ENCODE data around the gene AKNA.

The AKNA gene

GRCh38 chr9:114387680-114388356 is at the start of gene AKNA:
AKNA (minus strand) TSS chr9:114387982; CDS start chr9:114381333, 6,649 bp downstream.
- no peaks in the 10 kb centered on the region for H3K9me3 ChIP-seq (ENCODE audit: control insufficient read depth in 2 of 2, low read length in 2 of 2)
- peak within 1 kb of the TSS; percentile 86 to 90 for H3K27ac ChIP-seq (ENCODE audit: low read depth in 2 of 2, low read length in 2 of 2)
- H3K36me3 ChIP-seq (ENCODE audit: control insufficient read depth in 2 of 2, insufficient read depth in 2 of 2, low read length in 2 of 2) = peaks cover 0 to 3% of the 10 kb centered on the region in 2 donors
- H3K4me3 ChIP-seq (ENCODE audit: low read length in 2 of 2) = peak within 1 kb of the TSS; percentile 65 to 86
- peaks cover 57 to 62% of the 10 kb centered on the region in 2 donors for H3K4me1 ChIP-seq (ENCODE audit: control insufficient read depth in 2 of 2, insufficient read depth in 2 of 2, low read length in 2 of 2)
- H3K27me3 ChIP-seq (ENCODE audit: control insufficient read depth in 2 of 2, insufficient read depth in 2 of 2, low read length in 2 of 2) = no peaks in the 10 kb centered on the region
- H3K9ac ChIP-seq (ENCODE audit: low read depth in 1 of 2, low read length in 2 of 2) = peak within 1 kb of the TSS; percentile 75 to 92

- H3K9me3 ChIP-seq (ENCODE audit: control insufficient read depth in 2 of 2, low read length in 2 of 2) = no peaks in the 10 kb centered on the region
- no peaks in the 10 kb centered on the region for H3K4me1 ChIP-seq (ENCODE audit: control insufficient read depth in 2 of 2, insufficient read depth in 2 of 2, low read length in 2 of 2)
- H3K27me3 ChIP-seq (ENCODE audit: control insufficient read depth in 2 of 2, insufficient read depth in 2 of 2, low read length in 2 of 2) = no peaks in the 10 kb centered on the region
- no peak overlapping the region for H3K27ac ChIP-seq (ENCODE audit: low read depth in 2 of 2, low read length in 2 of 2)
- no peaks in the 10 kb centered on the region for H3K36me3 ChIP-seq (ENCODE audit: control insufficient read depth in 2 of 2, insufficient read depth in 2 of 2, low read length in 2 of 2)
- H3K4me3 ChIP-seq (ENCODE audit: low read length in 2 of 2) = no peak overlapping the region
- H3K9ac ChIP-seq (ENCODE audit: low read depth in 1 of 2, low read length in 2 of 2) = no peak overlapping the region
Observed at GRCh38 chr9:114437401-114437893, 49.7 kb upstream of the AKNA start.

DNA sequence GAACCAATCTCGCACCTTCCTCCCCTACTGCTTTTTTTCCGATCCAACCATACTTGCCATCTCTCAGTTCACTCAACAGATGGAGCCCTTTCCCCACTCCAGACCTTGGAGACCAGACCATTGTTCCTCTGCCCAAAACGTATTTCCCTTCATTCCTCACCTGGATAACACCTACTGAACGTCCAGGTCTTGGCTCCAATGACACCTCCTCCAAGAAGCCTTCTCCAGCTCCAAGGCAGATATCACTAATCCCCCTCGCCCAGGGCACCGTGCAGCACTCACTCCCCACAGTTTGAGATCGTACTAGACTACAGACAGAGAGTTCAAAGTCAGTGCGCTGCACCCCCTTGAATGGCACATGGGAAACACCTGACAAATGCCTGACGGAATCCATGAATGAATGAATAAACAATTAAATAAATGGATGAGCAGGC is 47.1 kb upstream of the AKNA start:
- Histone ChIP-seq H3K4me3 (ENCODE audit: low read length in 2 of 2) (no peak overlapping the region), H3K4me1 (ENCODE audit: control insufficient read depth in 2 of 2, insufficient read depth in 2 of 2, low read length in 2 of 2) (no peaks in the 10 kb centered on the region), H3K9ac (ENCODE audit: low read depth in 1 of 2, low read length in 2 of 2) (no peak overlapping the region), H3K27ac (ENCODE audit: low read depth in 2 of 2, low read length in 2 of 2) (no peak overlapping the region), H3K36me3 (ENCODE audit: control insufficient read depth in 2 of 2, insufficient read depth in 2 of 2, low read length in 2 of 2) (no peaks in the 10 kb centered on the region), H3K27me3 (ENCODE audit: control insufficient read depth in 2 of 2, insufficient read depth in 2 of 2, low read length in 2 of 2) (no peaks in the 10 kb centered on the region), H3K9me3 (ENCODE audit: control insufficient read depth in 2 of 2, low read length in 2 of 2) (no peaks in the 10 kb centered on the region)

DNA sequence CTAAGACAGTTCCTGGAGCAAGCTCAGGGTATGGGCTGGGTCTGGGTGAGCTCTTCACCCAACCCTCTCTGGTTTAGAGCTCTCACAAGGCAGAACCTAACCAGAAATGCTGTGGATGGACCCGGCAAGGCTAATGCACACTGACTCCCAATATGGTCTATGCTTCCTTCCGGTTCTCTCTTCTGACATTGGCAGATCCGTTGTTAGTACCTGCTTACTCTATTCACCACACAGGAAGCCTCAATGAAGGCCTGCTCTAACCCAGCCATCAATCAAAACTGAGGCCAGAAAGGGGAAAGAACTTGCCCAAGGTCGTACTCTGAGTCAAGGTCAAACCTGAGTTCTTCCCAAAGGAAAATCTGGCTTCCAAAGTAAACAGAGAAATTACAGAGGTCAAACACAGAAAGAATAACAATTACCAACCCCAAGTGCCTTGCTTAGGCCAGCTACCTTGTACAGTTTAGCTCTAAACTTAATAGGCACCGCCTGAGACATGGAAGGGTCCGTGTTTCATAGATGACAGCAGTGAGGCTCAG is 46.0 kb upstream of the AKNA start:
- no peak overlapping the region for H3K4me3 ChIP-seq (ENCODE audit: low read length in 2 of 2)
- H3K27me3 ChIP-seq (ENCODE audit: control insufficient read depth in 2 of 2, insufficient read depth in 2 of 2, low read length in 2 of 2) = no peaks in the 10 kb centered on the region
- H3K4me1 ChIP-seq (ENCODE audit: control insufficient read depth in 2 of 2, insufficient read depth in 2 of 2, low read length in 2 of 2) = no peaks in the 10 kb centered on the region
- no peak overlapping the region for H3K9ac ChIP-seq (ENCODE audit: low read depth in 1 of 2, low read length in 2 of 2)
- no peaks in the 10 kb centered on the region for H3K36me3 ChIP-seq (ENCODE audit: control insufficient read depth in 2 of 2, insufficient read depth in 2 of 2, low read length in 2 of 2)
- no peak overlapping the region for H3K27ac ChIP-seq (ENCODE audit: low read depth in 2 of 2, low read length in 2 of 2)
- no peaks in the 10 kb centered on the region for H3K9me3 ChIP-seq (ENCODE audit: control insufficient read depth in 2 of 2, low read length in 2 of 2)

DNA sequence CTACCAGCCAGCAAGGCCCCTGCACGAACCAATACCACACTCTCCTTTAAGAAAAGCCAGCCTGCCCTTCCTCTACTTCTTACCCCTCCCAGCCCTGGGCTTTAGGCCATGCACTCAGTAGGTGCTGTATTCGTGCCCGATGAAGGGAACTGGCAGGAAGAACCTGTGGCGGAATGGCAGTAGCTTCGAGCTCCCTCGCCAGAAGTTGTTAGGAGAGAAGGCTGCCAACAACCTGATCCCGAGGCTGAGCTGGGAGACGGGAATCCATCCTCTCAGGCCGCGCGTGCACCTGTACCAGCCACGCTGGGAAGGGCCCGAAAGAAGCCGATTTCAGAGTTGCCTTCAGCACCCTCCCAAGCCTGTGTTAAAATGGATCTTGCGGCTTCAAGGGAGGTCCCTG is 45.3 kb upstream of the AKNA start:
- H3K4me3 ChIP-seq (ENCODE audit: low read length in 2 of 2) = no peak overlapping the region
- no peak overlapping the region for H3K9ac ChIP-seq (ENCODE audit: low read depth in 1 of 2, low read length in 2 of 2)
- H3K36me3 ChIP-seq (ENCODE audit: control insufficient read depth in 2 of 2, insufficient read depth in 2 of 2, low read length in 2 of 2) = no peaks in the 10 kb centered on the region
- H3K27ac ChIP-seq (ENCODE audit: low read depth in 2 of 2, low read length in 2 of 2) = no peak overlapping the region
- H3K4me1 ChIP-seq (ENCODE audit: control insufficient read depth in 2 of 2, insufficient read depth in 2 of 2, low read length in 2 of 2) = no peaks in the 10 kb centered on the region
- no peaks in the 10 kb centered on the region for H3K27me3 ChIP-seq (ENCODE audit: control insufficient read depth in 2 of 2, insufficient read depth in 2 of 2, low read length in 2 of 2)
- H3K9me3 ChIP-seq (ENCODE audit: control insufficient read depth in 2 of 2, low read length in 2 of 2) = no peaks in the 10 kb centered on the region

DNA sequence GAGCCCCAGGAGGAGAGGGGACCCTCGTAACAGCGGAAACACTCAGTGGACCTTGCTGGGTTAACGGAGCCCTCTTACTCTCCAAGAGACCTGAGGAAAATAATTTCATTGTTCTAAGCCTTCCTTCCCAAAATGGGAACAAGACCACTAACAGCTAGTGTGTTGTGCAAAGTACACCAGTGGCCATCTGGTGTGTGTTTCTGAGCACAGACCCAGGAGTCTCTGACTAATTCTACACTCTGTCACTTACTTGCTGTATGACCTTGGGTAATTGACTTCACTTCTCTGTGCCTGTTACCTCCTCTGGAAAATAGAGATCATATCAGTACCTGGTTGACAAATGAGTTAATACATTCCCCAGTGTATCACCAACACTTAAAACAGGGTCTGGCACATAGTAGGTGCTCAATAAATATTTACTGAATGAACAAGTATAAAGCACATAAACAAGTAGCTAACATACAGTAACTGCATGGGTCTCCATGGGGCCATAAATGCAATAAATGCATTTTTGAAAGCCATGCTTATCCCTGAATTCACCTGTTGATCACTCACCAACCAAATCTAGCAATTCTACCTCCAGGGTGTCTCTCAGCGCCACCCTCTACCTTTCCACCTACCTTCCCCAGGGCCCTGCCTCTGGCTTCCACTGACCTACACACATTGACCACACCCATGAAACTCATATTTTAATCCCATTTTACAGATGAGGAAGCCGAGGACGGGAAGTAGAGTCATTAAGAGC is 44.7 kb upstream of the AKNA start:
- Histone ChIP-seq H3K4me1 (ENCODE audit: control insufficient read depth in 2 of 2, insufficient read depth in 2 of 2, low read length in 2 of 2) (no peaks in the 10 kb centered on the region), H3K27ac (ENCODE audit: low read depth in 2 of 2, low read length in 2 of 2) (no peak overlapping the region), H3K9ac (ENCODE audit: low read depth in 1 of 2, low read length in 2 of 2) (no peak overlapping the region), H3K9me3 (ENCODE audit: control insufficient read depth in 2 of 2, low read length in 2 of 2) (no peaks in the 10 kb centered on the region), H3K4me3 (ENCODE audit: low read length in 2 of 2) (no peak overlapping the region), H3K36me3 (ENCODE audit: control insufficient read depth in 2 of 2, insufficient read depth in 2 of 2, low read length in 2 of 2) (no peaks in the 10 kb centered on the region), H3K27me3 (ENCODE audit: control insufficient read depth in 2 of 2, insufficient read depth in 2 of 2, low read length in 2 of 2) (no peaks in the 10 kb centered on the region)

DNA sequence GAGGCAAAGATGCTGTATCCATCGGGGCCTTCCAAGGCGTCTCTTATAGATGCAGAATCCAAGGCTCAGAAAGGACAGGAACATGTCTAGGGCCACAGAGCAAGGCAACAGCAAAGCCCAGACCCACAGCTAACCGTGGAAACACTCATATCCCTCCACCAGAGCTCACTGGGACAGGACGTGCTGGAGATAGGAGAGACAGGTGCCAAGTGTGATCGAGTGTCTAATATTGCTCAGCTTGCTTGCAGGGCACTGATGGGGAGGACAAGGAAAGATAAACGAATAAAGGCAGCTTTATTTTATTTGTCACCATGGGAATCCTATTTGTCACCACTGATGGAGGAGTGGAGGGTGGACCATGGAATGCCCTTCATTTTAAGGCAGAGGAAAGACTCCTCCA is 44.0 kb upstream of the AKNA start:
- Histone ChIP-seq H3K4me3 (ENCODE audit: low read length in 2 of 2) (no peak overlapping the region), H3K27ac (ENCODE audit: low read depth in 2 of 2, low read length in 2 of 2) (no peak overlapping the region), H3K9ac (ENCODE audit: low read depth in 1 of 2, low read length in 2 of 2) (no peak overlapping the region), H3K36me3 (ENCODE audit: control insufficient read depth in 2 of 2, insufficient read depth in 2 of 2, low read length in 2 of 2) (no peaks in the 10 kb centered on the region), H3K27me3 (ENCODE audit: control insufficient read depth in 2 of 2, insufficient read depth in 2 of 2, low read length in 2 of 2) (no peaks in the 10 kb centered on the region), H3K4me1 (ENCODE audit: control insufficient read depth in 2 of 2, insufficient read depth in 2 of 2, low read length in 2 of 2) (no peaks in the 10 kb centered on the region), H3K9me3 (ENCODE audit: control insufficient read depth in 2 of 2, low read length in 2 of 2) (no peaks in the 10 kb centered on the region)

- no peak overlapping the region for H3K9ac ChIP-seq (ENCODE audit: low read depth in 1 of 2, low read length in 2 of 2)
- H3K36me3 ChIP-seq (ENCODE audit: control insufficient read depth in 2 of 2, insufficient read depth in 2 of 2, low read length in 2 of 2) = no peaks in the 10 kb centered on the region
- no peak overlapping the region for H3K27ac ChIP-seq (ENCODE audit: low read depth in 2 of 2, low read length in 2 of 2)
- no peaks in the 10 kb centered on the region for H3K4me1 ChIP-seq (ENCODE audit: control insufficient read depth in 2 of 2, insufficient read depth in 2 of 2, low read length in 2 of 2)
- no peak overlapping the region for H3K4me3 ChIP-seq (ENCODE audit: low read length in 2 of 2)
- no peaks in the 10 kb centered on the region for H3K27me3 ChIP-seq (ENCODE audit: control insufficient read depth in 2 of 2, insufficient read depth in 2 of 2, low read length in 2 of 2)
- no peaks in the 10 kb centered on the region for H3K9me3 ChIP-seq (ENCODE audit: control insufficient read depth in 2 of 2, low read length in 2 of 2)
Observed at GRCh38 chr9:114431003-114431402, 43.2 kb upstream of the AKNA start.

GRCh38 chr9:114430457-114430856 is 42.7 kb upstream of the AKNA start:
- H3K4me3 ChIP-seq (ENCODE audit: low read length in 2 of 2) = no peak overlapping the region
- H3K9me3 ChIP-seq (ENCODE audit: control insufficient read depth in 2 of 2, low read length in 2 of 2) = no peaks in the 10 kb centered on the region
- no peak overlapping the region for H3K9ac ChIP-seq (ENCODE audit: low read depth in 1 of 2, low read length in 2 of 2)
- no peak overlapping the region for H3K27ac ChIP-seq (ENCODE audit: low read depth in 2 of 2, low read length in 2 of 2)
- H3K4me1 ChIP-seq (ENCODE audit: control insufficient read depth in 2 of 2, insufficient read depth in 2 of 2, low read length in 2 of 2) = no peaks in the 10 kb centered on the region
- H3K36me3 ChIP-seq (ENCODE audit: control insufficient read depth in 2 of 2, insufficient read depth in 2 of 2, low read length in 2 of 2) = no peaks in the 10 kb centered on the region
- H3K27me3 ChIP-seq (ENCODE audit: control insufficient read depth in 2 of 2, insufficient read depth in 2 of 2, low read length in 2 of 2) = no peaks in the 10 kb centered on the region

- H3K9me3 ChIP-seq (ENCODE audit: control insufficient read depth in 2 of 2, low read length in 2 of 2) = no peaks in the 10 kb centered on the region
- H3K9ac ChIP-seq (ENCODE audit: low read depth in 1 of 2, low read length in 2 of 2) = no peak overlapping the region
- no peaks in the 10 kb centered on the region for H3K36me3 ChIP-seq (ENCODE audit: control insufficient read depth in 2 of 2, insufficient read depth in 2 of 2, low read length in 2 of 2)
- H3K4me1 ChIP-seq (ENCODE audit: control insufficient read depth in 2 of 2, insufficient read depth in 2 of 2, low read length in 2 of 2) = no peaks in the 10 kb centered on the region
- H3K4me3 ChIP-seq (ENCODE audit: low read length in 2 of 2) = no peak overlapping the region
- no peaks in the 10 kb centered on the region for H3K27me3 ChIP-seq (ENCODE audit: control insufficient read depth in 2 of 2, insufficient read depth in 2 of 2, low read length in 2 of 2)
- H3K27ac ChIP-seq (ENCODE audit: low read depth in 2 of 2, low read length in 2 of 2) = no peak overlapping the region
Observed at GRCh38 chr9:114429488-114429887, 41.7 kb upstream of the AKNA start.

Data from mucosa of rectum (tissue), 2 donors.